GM21423 (cell line): Measurements from ENCODE around the gene GABRG3.
"Not testable (repeated sequence)": the region's sequence is repeated elsewhere in the genome, so short reads cannot be mapped to it uniquely, and the experiment has no call there.

Experiments
- ATAC-seq: cut with Tn5 transposase; IDR thresholded peaks from one replicate; pipeline ENCODE4 v1.9.1; 2021; ENCODE audit warnings: mild to moderate bottlenecking, moderate library complexity; ENCODE audit not compliant: unreplicated experiment

GABRG3 gene

DNA sequence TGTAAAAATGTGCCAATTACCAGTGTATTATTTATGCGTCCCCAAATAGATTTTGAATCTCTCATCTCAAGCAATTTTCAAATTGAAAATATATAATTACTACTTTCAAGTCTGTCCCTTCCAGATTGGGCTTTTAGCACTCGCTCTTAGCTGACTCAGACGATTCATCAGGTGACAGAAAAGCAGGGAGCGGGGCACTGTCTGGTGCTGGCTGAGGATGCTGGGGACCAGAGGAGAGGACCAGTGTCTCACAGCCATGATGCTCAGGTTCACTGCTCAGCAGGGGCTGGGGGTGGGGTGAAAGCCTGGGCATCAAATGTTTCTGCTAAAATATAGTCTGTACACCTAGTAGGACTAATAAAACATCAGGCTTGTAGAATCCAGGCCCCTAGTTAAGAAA lies 199.9 kb downstream of the GABRG3 start:
- no peak for ATAC-seq

DNA sequence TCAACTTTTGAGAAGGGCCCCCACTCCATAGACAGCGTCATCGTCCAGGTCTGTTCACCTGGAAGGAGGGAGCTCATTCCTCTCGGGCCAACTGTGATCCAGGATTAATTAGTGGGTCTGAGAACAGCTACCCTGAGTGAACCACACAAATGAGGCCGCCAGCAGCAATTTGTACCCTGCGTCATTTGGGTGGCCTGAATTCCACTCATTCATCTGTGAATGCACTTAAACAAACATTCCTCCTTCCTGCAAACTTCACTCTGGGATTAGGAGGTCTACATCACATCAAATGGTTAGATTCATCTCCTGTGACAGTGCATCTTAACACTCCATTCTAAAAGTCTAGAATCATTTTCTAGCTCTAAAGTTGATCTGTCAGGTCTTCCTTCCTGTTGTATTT lies 201.8 kb downstream of the GABRG3 start:
- no peak for ATAC-seq

DNA sequence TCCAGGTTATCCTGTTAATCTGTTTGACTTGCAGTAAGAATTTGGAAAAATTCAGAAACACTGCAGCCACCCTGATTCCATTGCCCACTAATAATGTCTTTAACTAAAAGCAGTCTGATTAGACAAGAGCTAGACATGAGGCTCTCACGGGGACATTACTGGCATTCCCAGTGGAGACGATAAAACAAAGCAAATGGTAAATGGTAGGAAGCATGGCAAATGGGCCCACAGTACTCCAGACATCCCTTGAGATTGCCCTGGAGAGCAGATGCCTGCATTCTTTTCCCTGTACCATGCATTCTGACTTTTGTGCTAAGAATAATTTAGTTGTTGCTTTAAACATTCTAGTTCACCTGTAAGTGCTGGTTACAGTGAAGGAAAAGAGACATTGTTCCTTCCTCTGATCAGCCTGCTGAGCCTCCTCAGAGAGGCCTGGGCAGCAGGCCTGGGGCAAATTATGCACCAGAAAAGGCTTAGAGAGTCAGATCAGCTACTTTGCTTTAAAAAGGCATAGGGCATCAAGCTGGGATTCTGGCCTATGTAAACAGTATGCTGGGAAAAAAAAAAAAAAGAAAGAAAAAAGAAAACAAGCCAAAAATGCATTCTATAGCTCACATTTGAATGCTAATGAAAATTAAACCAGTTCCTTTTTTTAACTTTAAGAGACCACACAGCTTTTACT lies 204.6 kb downstream of the GABRG3 start:
- no peak for ATAC-seq

DNA sequence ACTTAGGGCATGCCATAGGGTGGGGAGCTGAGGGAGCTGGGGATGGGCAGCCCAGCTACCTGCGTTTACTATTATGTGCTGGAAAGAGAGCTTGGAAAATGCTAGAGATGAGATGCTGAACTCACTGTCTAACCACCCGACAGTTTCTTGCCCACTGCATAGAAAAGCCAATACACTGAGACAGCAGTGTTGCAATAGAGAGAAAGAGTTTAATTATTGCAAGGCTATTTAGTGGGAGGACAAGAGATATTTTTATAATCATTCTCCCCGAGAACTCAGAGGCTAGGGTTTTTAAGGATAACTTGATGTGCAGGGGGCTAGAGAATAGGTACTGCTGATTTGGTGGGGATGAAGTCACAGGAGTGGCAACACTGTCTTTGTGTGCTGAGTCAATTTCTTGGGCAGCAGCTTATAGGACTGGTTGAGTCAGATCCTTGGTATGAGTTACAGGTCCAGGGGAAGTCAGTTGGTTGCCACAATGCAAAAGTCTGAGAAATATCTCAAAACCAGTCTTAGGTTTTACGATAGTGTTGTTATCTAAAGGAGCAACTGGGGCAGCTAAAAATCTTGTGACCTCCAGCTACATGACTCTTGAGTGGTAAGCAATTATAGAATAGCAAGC lies 205.9 kb downstream of the GABRG3 start:
- ATAC-seq = no peak

DNA sequence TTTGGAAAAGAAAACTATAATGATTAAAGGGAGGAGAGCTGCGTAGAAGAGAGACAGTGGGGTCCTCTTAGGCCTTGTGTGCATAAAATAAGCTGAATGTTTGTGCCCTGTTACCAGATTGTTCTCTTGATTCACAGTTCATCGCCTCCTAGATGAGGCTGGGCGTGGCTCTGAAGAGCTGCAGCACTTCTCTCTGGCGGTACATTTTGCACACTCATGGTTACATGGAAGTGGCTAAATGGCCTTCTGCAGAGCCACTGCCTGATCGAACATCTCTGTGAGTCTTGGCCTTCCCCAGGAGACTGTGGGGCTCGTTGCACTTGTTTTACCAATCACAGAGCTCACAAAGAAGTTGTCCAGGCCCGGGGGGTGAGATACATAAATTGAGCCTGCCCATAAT lies 208.8 kb downstream of the GABRG3 start:
- no peak for ATAC-seq

DNA sequence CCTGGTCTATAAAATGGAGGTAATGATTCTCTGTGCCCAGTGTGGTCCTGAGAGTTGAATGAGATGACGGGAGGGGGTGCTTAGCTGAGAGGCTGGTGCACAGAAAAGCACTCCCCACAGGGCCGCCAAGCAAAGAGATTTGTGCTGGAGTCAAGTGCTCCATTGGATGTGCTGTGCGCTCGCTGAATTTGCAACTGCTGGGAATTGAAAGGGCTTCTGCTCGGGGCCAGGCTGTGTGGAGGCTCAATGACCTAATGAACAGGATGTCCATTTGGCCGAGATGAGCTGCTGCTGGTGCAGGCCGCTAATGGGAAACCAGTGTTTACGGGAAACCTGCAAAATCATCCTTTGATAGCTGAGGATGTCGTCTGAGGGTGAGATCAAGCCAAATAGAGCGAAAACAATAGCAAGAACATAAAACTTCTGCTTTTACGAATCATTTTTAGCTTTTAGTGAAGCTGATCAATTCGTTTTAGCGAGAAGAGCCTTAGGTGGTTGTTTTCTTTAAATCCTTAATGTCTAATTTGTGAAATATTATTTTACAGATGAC lies 211.7 kb downstream of the GABRG3 start:
- no peak for ATAC-seq

DNA sequence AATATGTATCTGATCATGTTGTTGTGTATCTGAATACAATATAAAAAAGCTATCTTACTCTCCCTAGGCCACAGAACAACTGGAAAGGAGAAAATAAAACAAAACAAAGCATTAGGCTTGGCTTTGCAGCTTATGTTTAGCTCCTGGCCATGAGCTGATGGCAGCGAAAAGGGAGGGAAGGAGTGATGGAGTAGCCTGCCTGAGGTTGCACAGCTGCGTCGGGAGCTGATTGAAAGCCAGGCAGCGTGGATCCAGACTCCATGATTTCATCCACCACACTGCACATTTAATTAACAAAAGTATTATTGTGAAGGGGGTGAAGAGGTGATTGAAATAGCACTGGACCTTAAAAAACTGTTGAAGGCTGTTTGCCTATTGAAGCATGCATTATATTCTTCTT lies 212.2 kb downstream of the GABRG3 start:
- no peak for ATAC-seq

DNA sequence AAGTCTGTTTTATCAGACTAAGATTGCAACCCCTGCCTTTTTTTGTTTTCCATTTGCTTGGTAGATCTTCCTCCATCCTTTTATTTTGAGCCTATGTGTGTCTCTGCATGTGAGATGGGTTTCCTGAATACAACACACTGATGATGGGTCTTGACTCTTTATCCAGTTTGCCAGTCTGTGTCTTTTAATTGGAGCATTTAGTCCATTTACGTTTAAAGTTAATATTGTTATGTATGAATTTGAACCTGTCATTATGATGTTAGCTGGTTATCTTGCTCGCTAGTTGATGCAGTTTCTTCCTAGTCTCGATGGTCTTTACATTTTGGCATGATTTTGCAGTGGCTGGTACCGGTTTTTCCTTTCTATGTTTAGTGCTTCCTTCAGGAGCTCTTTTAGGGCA lies 220.5 kb downstream of the GABRG3 start:
- not testable (repeated sequence) for ATAC-seq

DNA sequence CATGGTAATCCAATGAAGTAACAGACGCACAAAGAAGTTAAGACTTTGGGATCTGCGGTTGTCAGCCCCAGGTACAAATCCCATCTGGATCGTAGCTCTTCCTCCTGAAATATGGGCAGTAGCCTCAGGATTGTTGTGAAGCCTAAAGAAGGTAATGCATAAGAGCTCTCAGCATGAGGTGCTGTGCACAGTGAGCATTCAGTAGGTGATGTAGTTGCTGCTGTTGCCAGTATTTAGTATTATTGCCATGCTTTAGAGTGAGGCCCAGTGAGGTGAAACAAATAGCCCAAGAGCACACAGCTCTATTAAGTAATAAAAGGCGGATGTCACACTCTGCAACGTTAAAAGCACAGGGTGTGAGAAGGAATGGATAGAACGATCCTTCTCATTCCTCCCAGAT lies 225.7 kb downstream of the GABRG3 start:
- ATAC-seq = no peak

DNA sequence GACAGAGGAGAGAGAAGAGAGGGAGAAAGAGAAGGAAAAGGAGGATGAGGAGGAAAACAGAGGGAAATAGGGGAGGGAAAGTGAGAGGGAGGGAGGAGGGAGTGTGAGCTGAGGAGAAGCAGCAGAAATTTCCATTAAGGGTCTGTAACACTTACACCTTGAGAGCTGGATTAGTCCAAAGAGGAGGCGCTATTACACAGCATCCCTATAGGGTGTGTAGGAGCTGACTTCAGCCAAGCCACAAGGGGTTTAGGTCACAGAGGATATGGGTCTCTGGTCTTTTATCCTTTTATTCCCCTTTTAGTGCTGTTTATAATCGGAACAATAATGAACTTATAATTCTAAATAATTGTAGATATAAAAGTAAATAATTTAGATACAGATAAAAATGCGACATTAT lies 230.4 kb downstream of the GABRG3 start:
- ATAC-seq = no peak

DNA sequence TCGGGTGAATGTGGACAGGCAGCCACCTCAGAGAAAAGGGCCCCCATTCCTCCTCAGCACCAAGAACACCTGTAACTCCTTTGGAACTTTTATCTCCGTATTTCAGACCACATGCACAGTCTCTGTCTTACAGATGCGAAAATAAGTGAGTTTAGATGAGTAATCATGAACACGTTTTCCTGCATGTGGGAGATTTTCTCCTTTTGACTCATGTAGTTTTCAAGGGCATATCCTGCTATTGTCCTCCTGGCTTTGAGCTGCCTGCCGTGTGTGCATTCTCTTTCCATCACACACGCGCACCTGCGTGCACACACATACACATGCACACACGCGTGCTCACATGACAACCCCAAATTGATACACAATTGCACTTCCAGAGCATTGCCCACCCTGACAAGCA lies 239.2 kb downstream of the GABRG3 start:
- no peak for ATAC-seq

DNA sequence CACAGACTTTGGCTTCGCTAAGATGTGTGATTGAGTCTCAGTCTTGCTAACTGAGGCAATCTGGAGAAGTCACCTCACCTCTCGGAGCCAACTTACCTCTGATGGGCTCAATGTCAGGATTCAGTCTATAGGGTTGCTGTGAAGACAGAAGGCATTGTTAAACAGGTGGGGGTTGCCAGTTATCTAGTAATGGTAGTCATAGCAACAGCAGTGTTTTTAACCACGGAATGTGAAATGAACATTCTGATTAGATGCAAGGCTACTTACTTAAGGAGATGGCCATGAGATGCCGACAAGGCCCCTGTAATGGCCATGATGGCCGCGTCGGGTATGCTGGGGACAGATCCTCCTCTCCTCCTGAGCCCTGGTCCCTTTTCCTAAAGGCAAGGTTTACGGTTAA lies 243.1 kb downstream of the GABRG3 start:
- no peak for ATAC-seq

DNA sequence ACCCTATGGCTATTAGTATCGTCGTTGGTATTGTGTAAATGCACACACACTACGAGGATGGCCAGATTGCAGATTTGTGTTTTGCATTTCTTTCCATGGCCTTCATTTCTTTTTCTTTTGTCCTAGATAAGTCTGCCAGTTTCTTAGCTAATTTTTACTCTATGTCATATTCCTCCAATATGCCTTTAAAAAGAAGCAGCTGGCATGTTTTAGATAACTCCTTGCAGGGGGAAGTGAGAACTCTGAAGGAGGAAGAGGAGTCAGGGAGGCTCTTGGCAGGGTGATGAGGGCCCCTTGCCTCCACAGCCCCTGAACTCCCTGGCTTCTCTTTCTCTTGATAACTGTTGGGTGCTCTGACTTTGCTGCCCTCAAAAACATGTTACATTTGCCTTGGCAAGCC lies 244.0 kb downstream of the GABRG3 start:
- ATAC-seq = no peak

DNA sequence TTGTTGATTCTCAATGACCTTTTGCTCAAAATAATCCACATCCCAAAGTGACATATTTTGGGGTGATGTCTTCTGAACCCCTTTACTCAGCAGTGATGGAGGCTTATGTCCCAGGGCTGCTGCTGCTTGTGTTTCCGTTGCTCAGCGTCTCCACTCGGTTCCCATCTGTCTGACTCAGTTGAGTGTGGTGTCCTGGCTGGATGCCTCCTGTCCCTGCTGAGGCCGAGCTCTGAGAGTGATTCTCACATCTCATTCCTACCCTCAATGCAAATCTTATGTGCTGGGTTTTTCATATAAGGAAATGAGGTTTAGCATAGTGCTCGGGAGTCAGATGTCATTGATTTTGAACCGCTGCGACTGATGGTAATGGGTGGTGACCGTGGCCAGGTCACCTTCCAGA lies 247.4 kb downstream of the GABRG3 start:
- ATAC-seq = no peak

DNA sequence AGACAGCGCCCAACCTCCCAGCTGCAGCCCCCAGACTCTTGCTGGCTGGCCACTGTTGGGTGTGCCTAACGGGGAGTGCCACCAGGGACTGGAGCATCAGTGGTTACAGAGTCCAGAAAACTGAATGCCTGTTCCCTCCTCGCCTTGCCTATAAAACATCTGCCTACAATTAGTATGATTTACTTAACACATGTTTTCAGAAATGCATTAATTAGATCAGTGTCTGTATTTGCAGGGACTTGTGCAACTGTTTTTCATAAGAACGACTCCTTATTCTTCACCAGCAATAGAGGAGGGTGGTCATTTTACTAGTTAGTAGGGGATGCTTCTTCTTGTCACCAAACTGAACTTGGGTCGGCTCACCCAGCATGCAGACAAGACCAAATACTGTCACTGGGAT lies 248.7 kb downstream of the GABRG3 start:
- ATAC-seq = no peak

DNA sequence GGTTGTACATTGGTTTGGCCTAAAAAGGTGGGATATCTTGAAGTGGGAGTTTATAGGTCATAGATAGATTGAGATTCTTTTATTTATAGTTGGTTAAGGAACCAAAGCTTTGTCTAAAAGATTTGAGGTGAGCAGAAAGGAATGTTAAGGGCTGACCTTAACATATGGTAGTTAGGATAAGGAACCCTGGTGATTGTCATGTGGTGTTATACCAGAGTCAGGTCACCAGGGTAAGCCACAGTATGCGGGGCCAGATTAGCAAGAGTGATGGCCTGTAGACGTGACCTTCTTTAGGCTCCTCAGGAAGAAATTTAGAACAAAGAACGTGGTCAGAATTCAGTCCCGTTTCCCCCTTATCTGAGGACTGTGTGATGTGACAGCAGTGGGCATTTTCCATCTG lies 249.2 kb downstream of the GABRG3 start:
- no peak for ATAC-seq

DNA sequence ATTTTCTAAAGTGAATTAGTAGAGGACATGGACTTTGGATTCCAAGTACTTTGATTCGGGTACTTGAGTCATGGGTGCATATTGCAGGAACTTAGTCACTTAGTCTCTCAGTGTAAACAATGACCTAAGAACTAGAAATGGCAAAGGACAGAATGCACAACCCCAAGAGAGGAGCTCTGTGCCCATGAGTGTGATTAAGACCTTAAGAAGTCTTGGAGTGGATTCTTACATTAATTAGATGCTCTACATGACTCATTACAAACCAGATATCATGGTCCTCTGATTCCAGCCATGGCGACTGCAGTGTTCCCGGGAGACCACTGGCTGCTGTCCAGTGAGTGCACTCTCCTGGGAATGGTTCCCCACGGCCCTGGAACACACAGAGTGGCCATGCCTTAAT lies 251.5 kb downstream of the GABRG3 start:
- ATAC-seq = no peak

DNA sequence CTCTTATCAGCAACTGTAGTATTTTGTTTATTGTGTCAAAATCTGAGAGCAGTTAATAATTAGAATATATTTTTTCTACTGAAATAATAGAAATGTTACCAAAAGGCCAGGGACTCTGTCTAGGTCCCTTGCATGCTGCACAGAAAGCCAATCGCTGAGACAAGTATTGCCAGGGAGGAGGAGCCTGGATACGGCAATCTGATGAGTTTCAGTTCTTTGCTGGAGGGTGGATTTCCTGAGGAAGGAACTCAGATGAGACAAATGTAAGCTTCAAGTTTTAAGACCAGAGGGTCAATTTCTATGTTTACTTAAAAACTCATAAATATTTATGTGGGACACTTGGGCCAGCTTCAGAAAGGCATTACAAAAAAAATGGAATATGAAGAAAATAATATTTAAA lies 252.2 kb downstream of the GABRG3 start:
- no peak for ATAC-seq

DNA sequence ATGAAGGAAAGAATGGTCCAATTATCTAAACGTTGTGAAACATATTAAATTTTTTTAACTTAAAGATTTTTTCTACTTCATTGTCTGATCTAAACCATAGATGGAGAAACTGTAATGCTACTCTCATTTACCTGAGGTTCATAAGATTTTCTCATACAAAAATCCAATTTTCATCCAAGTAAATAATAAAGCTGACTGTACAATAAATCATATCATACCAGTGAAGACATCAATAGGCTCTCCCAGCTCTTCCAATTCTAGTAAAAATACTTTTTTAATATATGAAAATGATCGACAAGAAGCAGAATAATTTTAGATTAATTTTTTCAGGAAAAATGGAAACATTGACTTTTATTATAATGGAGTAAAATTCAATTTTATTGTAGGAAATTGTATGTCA lies 260.8 kb downstream of the GABRG3 start:
- ATAC-seq = no peak

DNA sequence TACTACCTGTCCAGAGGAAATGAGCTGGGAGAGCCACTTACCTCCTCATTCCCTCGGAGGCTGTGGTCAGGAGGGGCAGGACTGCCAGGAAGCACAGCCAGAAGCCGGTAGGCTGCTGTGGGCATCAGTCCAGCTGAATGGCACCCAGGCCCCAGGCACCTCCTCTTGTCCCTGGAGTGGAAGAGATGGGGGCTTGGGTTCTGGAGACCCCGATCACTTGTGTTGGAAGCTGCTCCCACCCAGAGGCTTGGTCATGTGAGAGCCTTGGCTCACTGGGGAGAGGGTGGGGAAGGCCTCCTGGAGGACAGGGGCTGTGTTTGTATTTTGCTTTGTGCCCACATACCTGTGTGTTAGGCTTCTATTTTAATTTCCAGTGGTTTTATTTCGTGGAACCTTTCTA lies 261.9 kb downstream of the GABRG3 start:
- ATAC-seq = no peak

DNA sequence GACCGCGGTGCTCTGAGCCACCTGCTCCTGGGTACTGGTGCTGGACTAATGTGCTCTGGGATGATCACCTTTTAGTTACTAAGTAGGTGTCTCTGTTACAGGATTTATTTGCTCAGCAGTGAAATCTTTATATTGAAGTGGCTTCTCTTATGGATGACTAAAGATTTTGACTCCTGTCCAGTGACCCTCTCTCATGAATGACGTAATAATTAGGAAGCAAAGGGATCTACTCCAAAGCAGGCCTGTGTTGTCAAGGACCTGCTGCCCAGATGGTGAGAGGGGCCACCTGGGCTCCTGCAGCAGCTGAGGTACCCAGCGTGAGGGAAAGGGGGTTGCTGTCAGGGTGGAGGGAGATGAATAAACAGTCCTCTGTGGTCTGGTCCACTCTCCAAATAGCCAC lies 263.6 kb downstream of the GABRG3 start:
- no peak for ATAC-seq

DNA sequence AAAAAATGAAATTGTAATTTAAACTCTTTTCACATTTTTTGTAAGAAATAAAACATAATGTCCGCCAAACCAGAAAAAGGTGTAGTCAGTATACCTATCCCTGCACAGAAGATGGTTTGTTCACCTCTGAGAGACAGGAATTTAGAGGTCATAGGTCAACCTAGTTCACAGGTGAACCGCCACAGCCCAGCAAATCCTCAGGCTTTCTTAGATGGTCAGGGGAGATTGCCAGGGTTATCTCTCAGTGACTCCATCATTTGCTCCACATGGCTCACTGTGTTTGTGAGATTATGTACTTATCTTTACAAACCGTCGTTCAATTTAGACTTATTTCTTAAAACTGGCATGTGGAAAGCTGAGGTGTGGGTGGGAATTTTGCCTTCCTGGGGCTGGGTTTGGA lies 264.2 kb downstream of the GABRG3 start:
- ATAC-seq = no peak

DNA sequence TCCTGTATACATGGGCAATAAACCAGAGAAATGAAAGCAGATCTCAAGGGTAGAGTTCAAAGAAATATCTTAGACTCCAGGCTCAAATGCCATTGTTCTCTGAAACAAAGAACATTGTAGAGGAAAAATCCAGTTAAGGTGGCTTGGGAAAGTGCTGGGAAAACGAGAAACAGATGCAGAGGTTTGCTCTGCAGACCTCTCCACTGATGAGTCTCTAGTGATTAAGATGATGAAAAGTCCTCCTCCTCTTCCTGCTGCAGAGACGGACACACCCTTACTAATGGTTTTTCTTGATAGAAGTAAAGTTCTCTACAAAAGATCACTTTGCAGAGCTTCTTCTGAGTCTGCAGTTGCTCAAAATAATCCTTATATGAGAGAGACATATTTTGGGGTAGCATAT lies 264.7 kb downstream of the GABRG3 start:
- no peak for ATAC-seq
